ENCODE data around the gene ODC1. TPM values are rescaled to one million over a fixed set of nuclear protein-coding genes. Genes with fewer than 3 reads are reported as not detected.

Gene ODC1
- total RNA-seq, 1 experiment from 2014 or later = 78.4 TPM

DNA sequence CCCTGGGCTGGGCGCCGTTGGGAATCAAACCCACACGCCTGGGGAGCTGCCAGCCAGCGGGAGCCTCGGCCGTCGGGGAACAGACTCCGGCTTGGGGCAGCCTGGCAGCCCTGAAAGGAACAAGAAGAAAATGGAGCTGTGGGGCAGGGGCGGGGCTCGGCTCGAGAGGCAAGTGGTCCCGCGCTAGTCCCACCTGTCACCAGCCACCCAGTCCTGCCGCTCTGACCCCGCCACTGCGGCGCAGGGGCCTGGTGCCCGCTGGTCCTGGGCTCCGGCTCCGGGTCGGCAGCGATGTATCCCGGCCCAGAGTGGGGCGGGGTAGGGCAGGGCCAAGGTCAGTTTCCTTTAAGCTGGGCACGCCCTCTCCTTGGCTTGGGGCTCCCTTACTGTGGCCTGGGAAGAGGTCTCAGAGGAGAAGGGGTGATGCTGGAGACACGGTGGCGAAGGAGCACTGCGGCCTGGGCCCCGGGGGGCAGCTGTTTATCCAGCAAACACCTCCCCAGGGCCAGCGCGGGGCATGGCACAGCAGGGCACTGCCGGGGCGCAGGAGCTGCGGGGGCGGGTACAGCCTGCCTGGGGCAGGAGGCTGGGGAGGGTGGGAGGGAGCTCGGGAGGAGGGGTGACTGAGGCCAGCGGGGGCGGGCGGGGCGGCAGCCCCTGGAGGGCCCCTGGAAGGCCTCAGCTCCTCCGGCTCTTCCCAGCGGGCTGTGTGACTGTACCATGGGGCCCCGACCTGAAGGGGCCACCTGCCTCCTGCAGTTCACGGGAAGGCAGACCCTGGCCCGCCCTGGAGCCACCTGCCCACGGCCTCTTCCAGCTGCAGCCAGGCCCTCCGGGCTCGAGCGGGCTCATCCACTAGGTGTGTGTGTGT lies 15.6 kb downstream of the ODC1 start:
- TF ChIP-seq, protein P1, sequence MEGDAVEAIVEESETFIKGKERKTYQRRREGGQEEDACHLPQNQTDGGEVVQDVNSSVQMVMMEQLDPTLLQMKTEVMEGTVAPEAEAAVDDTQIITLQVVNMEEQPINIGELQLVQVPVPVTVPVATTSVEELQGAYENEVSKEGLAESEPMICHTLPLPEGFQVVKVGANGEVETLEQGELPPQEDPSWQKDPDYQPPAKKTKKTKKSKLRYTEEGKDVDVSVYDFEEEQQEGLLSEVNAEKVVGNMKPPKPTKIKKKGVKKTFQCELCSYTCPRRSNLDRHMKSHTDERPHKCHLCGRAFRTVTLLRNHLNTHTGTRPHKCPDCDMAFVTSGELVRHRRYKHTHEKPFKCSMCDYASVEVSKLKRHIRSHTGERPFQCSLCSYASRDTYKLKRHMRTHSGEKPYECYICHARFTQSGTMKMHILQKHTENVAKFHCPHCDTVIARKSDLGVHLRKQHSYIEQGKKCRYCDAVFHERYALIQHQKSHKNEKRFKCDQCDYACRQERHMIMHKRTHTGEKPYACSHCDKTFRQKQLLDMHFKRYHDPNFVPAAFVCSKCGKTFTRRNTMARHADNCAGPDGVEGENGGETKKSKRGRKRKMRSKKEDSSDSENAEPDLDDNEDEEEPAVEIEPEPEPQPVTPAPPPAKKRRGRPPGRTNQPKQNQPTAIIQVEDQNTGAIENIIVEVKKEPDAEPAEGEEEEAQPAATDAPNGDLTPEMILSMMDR (IDR thresholded peaks at IDR 0.05; ENCODE audit: unreplicated experiment) = no peak

DNA sequence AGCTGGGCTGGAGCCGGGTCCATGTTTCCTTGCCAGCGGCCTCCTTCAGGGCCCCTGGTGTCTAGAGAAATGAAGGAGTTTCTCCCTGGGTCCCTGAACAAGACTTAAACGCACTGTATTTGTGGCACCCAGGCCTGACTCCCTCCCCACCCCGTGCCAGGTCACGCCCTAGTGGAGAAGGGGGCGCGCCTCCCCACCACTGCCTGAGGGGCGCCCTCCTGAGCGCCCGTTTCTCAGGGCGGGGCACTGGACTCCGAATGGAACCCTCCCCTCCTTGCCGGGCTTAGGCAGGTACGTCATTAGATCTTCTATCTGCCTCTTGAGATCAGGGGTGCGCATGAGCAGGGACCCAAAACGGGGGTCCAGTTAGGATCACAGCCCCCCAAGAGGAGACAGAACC lies 16.3 kb downstream of the ODC1 start:
- peaks cover 8% of the 10 kb centered on the region for H3K36me3 Mint-ChIP-seq (ENCODE audit: insufficient read depth, unreplicated experiment)
- no peak for DNase-seq
- H3K4me1 Mint-ChIP-seq (ENCODE audit: low read depth, unreplicated experiment) = peaks cover 18% of the 10 kb centered on the region
- H3K27me3 Mint-ChIP-seq (ENCODE audit: unreplicated experiment) = no peaks in the 10 kb centered on the region
- no peaks in the 10 kb centered on the region for H3K9me3 Mint-ChIP-seq (ENCODE audit: low read depth, unreplicated experiment)
- H3K4me3 Mint-ChIP-seq (ENCODE audit: low read depth, unreplicated experiment) = peak overlapping the region; percentile 70
- CTCF ChIA-PET = interaction anchor here (1.7 kb wide), 1 partner anchor 23 kb away, joined by 7 read pairs; no protein-coding TSS in a partner anchor
- TF ChIP-seq, protein P1 (IDR thresholded peaks at IDR 0.05; ENCODE audit: unreplicated experiment) = no peak
- no TSS peak for BruUV-seq (replicated peaks)
- H3K27ac Mint-ChIP-seq (ENCODE audit: unreplicated experiment) = peak overlapping the region; percentile 45
- intact Hi-C loops (cut with micrococcal nuclease; ENCODE audit: unreplicated experiment) = no loop called here

More for the DNA sequence above, 15.6 kb downstream of the ODC1 start:
- no peak for DNase-seq
- peak overlapping the region; percentile 70 for H3K4me3 Mint-ChIP-seq (ENCODE audit: low read depth, unreplicated experiment)
- CTCF ChIA-PET = interaction anchor here (1.7 kb wide), 1 partner anchor 23 kb away, joined by 7 read pairs; no protein-coding TSS in a partner anchor
- BruUV-seq (replicated peaks) = no TSS peak
- no peaks in the 10 kb centered on the region for H3K27me3 Mint-ChIP-seq (ENCODE audit: unreplicated experiment)
- peaks cover 18% of the 10 kb centered on the region for H3K4me1 Mint-ChIP-seq (ENCODE audit: low read depth, unreplicated experiment)
- peaks cover 5% of the 10 kb centered on the region for H3K36me3 Mint-ChIP-seq (ENCODE audit: insufficient read depth, unreplicated experiment)
- intact Hi-C loops (cut with micrococcal nuclease; ENCODE audit: unreplicated experiment) = no loop called here
- peak overlapping the region; percentile 45 for H3K27ac Mint-ChIP-seq (ENCODE audit: unreplicated experiment)
- H3K9me3 Mint-ChIP-seq (ENCODE audit: low read depth, unreplicated experiment) = no peaks in the 10 kb centered on the region

DNA sequence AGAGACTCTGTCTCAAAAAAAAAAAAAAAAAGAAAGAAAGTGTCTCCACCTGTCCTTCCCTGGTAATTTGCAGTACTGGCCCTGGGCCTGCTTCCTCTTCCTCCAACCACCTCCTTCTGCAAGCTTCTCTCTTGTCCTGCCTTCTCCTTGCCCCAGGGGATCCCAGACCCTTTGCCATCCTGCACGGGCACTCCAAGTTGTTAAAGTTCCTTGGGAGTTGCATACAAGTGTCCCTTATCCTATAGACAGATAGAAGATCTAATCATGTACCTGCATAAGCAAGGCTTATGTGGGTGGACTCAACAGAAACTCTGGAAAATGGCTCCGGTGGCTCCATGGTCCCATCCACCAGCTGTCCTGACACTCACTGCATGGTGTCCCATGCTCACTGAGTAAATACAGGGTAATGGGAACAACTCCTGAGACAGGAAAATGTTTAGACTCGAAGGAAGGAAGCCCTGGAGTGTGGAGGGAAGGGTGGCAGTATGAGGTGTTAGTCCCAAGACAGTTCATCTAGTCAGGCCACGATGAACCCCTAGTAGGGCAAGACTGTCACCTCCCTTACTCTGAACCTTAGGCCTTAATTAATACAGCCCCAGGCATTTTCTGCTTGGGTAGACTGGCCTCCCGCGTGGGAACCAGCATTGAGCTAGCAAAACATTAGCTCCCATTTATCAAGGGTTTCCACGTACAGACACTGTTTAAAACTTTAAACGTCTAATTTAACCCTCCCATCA lies 17.1 kb downstream of the ODC1 start:
- CTCF ChIA-PET = interaction anchor here (0.6 to 1.7 kb wide), 3 partner anchors 14 to 270 kb away, joined by 3 to 7 read pairs (median 3); no protein-coding TSS in a partner anchor
- TF ChIP-seq, protein P1 (IDR thresholded peaks at IDR 0.05; ENCODE audit: unreplicated experiment) = no peak
- H3K4me1 Mint-ChIP-seq (ENCODE audit: low read depth, unreplicated experiment) = peaks cover 18% of the 10 kb centered on the region
- peaks cover 12% of the 10 kb centered on the region for H3K36me3 Mint-ChIP-seq (ENCODE audit: insufficient read depth, unreplicated experiment)
- BruUV-seq (replicated peaks) = no TSS peak
- intact Hi-C loops (cut with micrococcal nuclease; ENCODE audit: unreplicated experiment) = no loop called here
- H3K27me3 Mint-ChIP-seq (ENCODE audit: unreplicated experiment) = no peaks in the 10 kb centered on the region
- DNase-seq = no peak
- H3K9me3 Mint-ChIP-seq (ENCODE audit: low read depth, unreplicated experiment) = no peaks in the 10 kb centered on the region
- H3K27ac Mint-ChIP-seq (ENCODE audit: unreplicated experiment) = no peak overlapping the region
- H3K4me3 Mint-ChIP-seq (ENCODE audit: low read depth, unreplicated experiment) = no peak overlapping the region

DNA sequence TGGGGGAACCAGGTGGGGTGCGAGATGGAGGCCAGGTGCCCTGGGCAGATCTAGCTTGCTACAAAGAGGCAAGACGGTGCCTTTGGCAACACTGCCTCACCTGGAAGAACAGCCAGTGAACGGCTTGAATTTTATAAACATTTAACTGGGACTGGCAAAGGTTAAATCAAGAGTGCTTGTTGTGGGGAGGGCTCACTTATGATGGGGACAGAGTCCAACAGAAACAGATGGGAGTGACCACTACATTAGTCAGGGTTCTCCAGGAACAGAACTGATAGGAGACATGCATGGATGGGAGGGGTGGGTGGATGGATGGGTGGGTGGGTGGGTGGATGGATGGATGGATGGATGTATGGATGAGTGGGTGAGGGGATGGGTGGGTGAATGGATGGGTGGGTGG lies 19.2 kb downstream of the ODC1 start:
- no TSS peak for BruUV-seq (replicated peaks)
- no peaks in the 10 kb centered on the region for H3K27me3 Mint-ChIP-seq (ENCODE audit: unreplicated experiment)
- H3K27ac Mint-ChIP-seq (ENCODE audit: unreplicated experiment) = no peak overlapping the region
- CTCF ChIA-PET = no interaction called here
- TF ChIP-seq, protein P1 (IDR thresholded peaks at IDR 0.05; ENCODE audit: unreplicated experiment) = no peak
- peaks cover 18% of the 10 kb centered on the region for H3K4me1 Mint-ChIP-seq (ENCODE audit: low read depth, unreplicated experiment)
- intact Hi-C loops (cut with micrococcal nuclease; ENCODE audit: unreplicated experiment) = no loop called here
- no peak for DNase-seq
- peaks cover 8% of the 10 kb centered on the region for H3K36me3 Mint-ChIP-seq (ENCODE audit: insufficient read depth, unreplicated experiment)
- no peaks in the 10 kb centered on the region for H3K9me3 Mint-ChIP-seq (ENCODE audit: low read depth, unreplicated experiment)
- H3K4me3 Mint-ChIP-seq (ENCODE audit: low read depth, unreplicated experiment) = no peak overlapping the region

Measured in Calu3 (cell line).